Uterus (tissue), 2 donors: ENCODE measurements around the gene PRDM15.

Experiments used
- CTCF ChIP-seq, 4 experiments: fragments of 200-600 bp in 2 of 4; fragments of 450-650 bp in 2 of 4; sonication (generic) in 2 of 4; IDR thresholded peaks; one replicate each; pipeline ENCODE4 v1.5.1; 2016 to 2019; ENCODE audit warnings: antibody characterized with exemption in 4 of 4, mild to moderate bottlenecking in 2 of 4, moderate library complexity in 1 of 4
- POLR2A ChIP-seq, 2 donors: fragments of 450-650 bp; IDR thresholded peaks; one replicate each; pipeline ENCODE4 v1.6.1; 2016; ENCODE audit warnings: antibody characterized with exemption in 2 of 2, mild to moderate bottlenecking in 1 of 2, moderate library complexity in 1 of 2

GRCh38 chr21:41901099-41901498 is 22.0 kb upstream of the PRDM15 start:
- TF ChIP-seq CTCF (IDR thresholded peaks at IDR 0.05) = no peak
- TF ChIP-seq POLR2A (IDR thresholded peaks at IDR 0.05) = no peak
